GM19193 (cell line): ENCODE measurements around the gene CCR5.

ENCODE experiments used
- POLR2A ChIP-seq: IDR thresholded peaks from 4 replicates; pipeline ENCODE4 v1.6.1; 2011; ENCODE audit not compliant: insufficient read depth, insufficient read length; ENCODE audit errors: extremely low read depth

CCR5 gene

DNA sequence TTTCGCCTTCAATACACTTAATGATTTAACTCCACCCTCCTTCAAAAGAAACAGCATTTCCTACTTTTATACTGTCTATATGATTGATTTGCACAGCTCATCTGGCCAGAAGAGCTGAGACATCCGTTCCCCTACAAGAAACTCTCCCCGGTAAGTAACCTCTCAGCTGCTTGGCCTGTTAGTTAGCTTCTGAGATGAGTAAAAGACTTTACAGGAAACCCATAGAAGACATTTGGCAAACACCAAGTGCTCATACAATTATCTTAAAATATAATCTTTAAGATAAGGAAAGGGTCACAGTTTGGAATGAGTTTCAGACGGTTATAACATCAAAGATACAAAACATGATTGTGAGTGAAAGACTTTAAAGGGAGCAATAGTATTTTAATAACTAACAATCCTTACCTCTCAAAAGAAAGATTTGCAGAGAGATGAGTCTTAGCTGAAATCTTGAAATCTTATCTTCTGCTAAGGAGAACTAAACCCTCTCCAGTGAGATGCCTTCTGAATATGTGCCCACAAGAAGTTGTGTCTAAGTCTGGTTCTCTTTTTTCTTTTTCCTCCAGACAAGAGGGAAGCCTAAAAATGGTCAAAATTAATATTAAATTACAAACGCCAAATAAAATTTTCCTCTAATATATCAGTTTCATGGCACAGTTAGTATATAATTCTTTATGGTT is at the start of gene CCR5:
Gene CCR5, plus strand, starts transcription at position 108 of the 680 bp plus-strand sequence. CDS start 1,957 bp downstream, outside the sequence.
- TF ChIP-seq POLR2A = no peak

DNA sequence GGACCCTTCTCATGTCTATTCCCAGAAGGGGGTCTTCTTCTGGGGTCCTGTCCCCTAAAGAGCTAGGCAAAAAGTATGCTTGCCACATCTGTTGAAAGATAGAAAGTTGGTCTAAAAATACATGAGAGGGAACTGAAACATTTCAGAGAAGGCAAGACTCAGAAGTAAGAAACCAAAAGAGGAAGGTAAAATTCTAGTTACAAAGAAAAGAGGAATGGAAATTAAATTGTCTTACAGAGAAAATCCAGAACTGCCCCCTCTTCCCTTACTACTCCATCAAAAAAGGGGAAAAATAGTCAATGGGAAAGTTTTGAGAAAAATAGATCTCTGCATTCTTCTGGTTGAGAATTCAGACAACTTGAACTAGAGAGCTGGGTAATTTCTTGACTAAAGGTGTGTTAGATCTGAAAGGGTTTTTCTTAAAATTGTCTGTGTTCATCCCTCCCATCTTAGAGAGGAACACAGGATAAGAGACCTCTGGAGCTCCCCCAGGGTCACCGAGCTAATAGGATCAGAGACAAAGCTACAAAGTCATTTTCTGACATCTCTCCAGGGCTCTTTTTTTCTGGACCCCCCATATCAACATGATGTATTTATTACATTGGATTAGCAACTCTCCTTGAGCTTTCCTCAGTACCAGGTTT is 49.2 kb upstream of the CCR5 start:
- TF ChIP-seq POLR2A = no peak

DNA sequence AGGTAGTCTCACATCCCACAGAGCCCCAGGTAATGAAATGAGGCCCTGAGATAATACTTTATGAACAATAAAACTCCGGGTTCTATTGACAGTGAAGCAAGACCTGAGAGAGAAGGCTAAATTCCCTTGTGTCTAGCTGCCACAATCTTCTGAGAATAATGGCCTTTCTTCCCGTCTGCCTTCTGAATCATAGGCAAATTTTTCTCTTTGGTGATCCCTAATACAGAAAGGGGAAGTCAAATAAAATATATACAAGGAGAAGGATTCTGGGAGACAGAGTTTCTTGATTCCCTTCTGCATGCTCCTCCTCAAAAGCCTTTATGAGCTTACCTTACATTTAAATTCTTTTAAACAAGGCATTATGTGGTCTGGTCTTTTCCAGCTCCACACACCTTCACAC is 46.7 kb upstream of the CCR5 start:
- TF ChIP-seq POLR2A = no peak

DNA sequence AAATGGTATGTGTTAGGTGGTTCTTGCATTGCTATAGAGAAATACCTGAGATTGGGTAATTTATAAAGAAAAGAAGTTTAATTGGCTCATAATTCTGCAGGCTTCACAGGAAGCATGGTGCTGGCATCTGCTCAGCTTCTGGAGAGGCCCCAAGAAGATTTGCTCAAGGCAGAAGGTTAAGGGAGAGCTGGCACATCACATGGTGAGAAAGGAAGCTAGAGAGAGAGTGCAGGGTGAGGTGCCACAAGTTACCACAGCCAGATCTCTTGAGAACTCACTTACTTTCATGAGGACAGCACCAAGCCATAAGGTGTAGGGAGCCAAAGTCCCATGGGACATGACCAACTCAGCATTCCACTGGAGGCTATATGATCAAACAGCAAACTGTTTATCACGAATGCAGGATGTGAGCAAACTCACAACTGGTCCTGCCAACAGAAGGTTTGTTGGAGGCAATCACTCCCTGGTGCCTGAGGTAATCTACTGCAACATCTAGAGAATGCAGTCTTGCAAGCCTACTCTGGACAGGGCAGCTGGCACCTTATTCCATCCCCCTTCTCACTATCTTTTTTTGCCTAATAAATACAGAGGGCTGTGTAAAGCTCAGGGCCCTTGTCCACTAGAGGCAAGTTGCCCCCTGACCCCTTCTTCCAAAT is 45.0 kb upstream of the CCR5 start:
- TF ChIP-seq POLR2A = no peak

DNA sequence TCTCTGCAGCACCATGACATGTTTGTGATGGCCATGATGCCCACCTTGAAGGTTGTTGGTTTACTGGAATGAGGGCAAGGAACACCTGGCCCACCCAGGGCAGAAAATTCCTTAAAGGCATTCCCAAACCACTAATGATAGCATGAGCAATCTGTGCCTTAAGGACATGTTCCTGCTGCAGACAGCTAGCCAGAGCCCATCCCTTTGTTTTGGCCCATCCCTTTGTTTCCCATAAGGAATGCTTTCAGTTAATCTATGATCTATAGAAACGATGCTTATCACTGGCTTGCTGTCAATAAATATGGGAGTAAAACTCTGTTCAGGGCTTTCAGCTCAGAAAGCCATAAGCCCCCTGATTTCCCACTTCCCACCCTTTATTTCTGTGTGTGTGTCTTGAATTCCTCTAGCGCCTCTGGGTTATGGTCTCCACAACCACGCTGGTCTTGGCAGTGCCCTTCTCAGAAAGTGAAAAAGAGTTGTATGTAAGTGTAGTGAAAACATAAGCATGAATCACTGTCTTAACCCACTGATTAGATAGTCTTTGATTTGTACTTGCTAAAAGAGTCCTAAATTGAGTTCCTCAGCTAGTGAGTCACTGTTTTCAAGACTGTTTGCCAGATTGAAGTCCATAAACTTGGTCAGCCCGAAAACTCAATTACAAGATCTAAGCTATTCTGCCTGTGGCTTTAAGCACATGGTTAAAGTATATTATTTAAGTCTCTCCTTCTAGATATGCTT is 35.8 kb upstream of the CCR5 start:
- TF ChIP-seq POLR2A = no peak

DNA sequence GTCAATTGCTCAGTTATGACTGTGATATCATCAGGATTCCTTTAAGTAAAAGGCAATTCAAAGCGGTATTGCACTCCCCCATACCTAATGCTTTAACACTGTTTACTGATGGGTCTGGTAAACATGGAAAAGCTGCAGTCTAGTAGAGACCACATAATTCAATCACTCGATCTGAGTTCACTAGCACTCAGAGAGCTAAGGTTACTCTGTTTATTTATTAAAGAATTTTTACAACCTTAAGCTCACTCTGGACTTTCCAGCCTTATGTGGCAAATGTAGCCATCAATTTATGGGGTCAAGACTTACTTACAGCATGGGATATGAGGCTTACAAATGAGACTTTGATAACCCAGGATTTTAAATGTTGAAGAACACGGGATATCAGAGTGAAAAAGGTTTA is 35.2 kb upstream of the CCR5 start:
- TF ChIP-seq POLR2A = no peak

DNA sequence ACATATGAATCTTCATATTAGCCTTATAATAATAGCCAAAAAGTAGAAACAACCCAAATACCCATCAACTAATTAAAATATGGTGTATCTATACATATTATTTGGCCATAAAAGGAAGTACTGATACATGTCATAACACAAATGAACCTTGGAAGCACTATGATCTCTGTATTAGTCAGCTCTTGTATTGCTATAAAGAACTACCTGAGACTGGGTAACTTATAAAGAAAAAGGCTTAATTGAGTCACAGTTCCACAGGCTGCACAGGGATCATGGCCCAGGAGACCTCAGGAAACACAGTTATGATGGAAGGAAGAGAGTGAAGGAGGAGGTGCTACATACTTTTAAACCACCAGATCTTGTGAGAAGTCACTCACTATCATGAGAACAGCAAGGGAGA is 32.8 kb upstream of the CCR5 start:
- TF ChIP-seq POLR2A = no peak

DNA sequence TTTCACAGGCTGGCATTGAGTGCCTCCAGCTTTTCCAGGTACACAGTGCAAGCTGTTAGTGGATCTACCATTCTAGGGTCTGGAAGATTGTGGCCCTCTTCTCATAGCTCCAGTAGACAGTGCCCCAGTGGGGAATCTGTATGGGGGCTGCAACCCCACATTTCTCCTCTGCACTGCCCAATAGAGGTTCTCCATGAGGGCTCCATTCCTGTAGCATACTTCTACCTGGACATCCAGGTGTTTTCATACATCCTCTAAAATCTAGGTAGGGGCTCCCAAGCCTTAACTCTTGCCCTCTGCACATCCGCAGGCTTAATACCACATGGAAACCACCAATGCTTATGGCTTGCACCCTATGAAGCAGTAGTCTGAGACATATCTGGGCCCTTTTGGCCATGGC is 31.9 kb upstream of the CCR5 start:
- no peak for TF ChIP-seq POLR2A

DNA sequence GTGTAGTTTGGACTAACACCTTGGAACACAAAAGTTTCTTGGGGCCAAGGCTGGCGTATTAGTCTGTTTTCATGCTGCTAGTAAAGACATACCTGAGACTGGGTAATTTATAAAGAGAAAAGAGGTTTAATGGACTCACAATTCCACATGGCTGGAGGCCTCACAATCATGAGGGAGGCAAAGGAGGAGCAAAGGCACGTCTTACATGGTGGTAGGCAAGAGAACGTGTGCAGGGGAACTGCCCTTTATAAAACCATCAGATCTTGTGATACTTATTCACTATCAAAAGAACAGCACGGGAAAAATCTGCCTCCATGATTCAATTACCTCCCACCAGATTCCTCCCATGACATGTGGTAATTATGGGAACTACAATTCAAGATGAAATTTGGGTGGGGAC is 26.3 kb upstream of the CCR5 start:
- TF ChIP-seq POLR2A = no peak

DNA sequence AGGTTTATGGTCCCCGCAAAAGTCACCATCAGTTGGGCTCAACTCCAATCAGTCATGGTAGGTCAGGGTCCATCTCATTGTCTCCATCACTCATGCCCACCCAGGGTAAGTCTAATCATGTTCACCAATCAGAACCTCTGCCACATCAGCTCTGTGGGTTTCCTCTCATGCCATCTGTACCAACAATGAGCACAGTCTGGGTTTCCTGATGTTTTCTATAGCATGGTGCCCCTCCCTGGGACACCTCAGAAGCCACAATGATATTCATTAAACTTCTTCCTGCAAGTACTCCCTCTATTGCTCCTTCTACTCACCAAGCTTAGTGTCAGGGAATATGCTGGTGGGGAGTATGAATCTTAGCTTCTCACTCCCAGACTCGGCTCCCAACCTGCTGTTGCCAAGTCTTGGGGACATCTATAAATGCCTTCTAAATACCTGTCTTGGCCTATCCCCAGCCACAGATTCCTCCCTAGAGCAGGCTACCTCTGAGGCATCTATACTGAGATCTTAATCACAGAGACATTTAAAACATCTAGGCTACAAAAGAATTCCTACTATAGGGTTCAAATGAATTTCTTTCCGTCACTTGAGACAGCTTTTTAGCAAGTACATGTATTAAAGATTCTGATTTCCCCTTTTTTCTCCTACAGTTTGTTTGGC is 21.8 kb upstream of the CCR5 start:
- TF ChIP-seq POLR2A = no peak

DNA sequence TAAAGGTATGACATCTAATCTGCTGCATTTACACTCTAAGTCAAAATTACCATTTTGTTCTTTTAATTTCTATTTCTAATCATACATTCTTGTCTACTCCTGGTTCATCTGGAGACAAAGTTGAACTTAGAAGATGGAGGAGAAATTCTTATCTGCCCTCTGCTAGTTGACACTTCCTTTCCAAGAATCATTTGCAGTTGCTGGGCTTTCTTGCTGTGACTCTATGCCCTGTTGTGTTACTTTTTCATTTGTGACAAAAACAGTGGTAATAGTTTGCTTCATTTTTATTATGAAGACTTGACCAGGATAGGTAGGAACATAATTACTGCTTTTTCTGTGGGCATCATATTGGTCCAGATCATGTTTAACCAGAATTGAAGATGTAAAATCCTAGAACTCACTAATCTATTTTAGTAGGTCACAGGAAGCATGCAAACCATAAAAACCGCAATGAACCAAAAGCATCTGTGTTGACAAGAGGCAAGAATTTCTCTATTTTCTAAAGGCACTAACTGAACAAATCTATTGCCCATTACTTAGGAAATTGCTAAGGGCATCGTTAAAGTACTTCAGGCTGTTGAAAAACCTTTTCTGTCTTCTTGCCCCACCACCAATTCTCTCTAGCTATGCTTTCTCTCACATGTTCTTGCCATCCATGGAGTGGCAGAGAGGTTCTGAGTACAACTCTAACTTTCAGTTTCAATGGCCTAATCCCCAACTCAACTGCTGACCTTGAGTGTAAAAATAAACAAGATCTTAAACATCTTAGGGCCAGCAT is 21.1 kb upstream of the CCR5 start:
- TF ChIP-seq POLR2A = no peak

DNA sequence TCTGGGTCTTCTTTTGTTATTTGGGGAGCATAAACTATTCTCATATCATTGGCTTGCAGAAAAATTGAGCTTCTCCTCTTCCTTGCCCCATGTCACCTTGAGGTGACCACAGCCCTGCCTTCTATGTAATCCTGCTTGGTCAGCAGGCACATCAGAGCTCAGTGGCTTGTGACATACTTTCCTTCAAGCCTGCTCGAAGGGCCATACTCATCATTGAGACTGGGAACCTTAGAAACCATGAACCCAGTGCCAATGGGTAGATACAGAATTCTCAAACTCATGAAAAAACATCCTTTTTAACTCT is 20.5 kb upstream of the CCR5 start:
- TF ChIP-seq POLR2A = no peak

DNA sequence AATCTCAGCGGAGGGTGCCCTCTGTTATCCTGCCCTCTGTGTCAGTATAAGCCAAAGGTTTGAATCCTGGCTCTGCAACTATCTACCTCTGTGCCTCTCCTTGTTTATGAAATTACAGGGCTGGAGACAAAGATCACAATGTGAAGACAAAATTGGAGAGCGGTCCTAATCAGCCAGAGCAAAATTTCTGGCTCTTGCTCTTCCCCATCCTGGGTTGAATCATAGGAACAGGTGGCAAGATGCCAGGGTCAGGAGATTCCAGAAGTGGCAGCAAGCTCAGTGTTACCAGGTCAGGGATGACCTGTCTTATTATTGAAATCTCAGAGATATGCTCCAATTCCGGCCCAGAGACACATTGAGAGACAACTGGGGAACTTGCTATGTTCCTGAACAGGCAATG is 19.1 kb upstream of the CCR5 start:
- no peak for TF ChIP-seq POLR2A

DNA sequence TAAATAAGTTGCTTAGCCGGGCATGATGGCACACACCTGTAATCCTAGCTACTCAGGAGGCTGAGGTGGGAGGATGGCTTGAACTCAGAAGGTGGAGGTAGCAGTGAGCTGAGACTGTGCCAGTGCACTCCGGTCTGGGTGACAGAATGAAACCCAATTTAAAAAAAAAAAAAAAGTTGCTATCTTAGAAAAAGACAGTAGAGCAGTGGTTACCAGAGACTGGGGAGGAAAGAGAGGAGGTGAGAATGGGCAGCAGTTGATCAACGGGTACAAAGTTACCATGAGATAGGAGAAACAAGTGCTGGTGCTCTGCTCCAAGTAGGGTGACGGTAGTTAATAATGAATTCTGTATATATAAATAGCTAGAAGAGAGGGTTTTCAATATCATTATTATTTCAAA is 17.7 kb upstream of the CCR5 start:
- TF ChIP-seq POLR2A = no peak

DNA sequence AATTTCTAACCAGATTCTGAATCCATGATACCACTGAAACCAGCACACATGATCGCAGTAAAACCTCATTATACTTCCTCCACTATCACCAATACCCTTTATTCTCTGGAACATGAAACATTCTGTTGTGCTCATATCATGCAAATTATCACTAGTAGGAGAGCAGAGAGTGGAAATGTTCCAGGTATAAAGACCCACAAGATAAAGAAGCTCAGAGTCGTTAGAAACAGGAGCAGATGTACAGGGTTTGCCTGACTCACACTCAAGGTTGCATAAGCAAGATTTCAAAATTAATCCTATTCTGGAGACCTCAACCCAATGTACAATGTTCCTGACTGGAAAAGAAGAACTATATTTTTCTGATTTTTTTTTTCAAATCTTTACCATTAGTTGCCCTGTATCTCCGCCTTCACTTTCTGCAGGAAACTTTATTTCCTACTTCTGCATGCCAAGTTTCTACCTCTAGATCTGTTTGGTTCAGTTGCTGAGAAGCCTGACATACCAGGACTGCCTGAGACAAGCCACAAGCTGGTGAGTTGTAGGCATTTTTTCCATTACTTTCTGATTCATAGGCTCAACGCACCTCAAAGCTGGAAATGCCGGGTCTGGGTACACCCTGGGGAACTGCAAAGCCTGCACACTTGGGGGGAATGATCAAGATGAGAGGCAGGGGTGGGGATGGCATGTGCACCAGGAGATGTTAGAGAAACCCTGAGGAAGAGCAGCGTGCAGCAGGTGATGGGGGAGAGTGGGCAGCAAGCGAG is 16.9 kb upstream of the CCR5 start, which contains the start of gene CCR2:
Gene CCR2, plus strand, starts transcription at position 465 of the 764 bp plus-strand sequence. CDS start 3,417 bp downstream, outside the sequence.
- no peak for TF ChIP-seq POLR2A
